EH (cell line): ENCODE results near the gene MAPK8IP1.
A peak's percentile ranks its signal among the peaks of the same experiment; 100 is the strongest.

Source experiments
- DNase-seq: peaks from one replicate; pipeline ENCODE4 v3.0.0-alpha.2; 2015; ENCODE audit warnings: low read depth

The MAPK8IP1 gene

DNA sequence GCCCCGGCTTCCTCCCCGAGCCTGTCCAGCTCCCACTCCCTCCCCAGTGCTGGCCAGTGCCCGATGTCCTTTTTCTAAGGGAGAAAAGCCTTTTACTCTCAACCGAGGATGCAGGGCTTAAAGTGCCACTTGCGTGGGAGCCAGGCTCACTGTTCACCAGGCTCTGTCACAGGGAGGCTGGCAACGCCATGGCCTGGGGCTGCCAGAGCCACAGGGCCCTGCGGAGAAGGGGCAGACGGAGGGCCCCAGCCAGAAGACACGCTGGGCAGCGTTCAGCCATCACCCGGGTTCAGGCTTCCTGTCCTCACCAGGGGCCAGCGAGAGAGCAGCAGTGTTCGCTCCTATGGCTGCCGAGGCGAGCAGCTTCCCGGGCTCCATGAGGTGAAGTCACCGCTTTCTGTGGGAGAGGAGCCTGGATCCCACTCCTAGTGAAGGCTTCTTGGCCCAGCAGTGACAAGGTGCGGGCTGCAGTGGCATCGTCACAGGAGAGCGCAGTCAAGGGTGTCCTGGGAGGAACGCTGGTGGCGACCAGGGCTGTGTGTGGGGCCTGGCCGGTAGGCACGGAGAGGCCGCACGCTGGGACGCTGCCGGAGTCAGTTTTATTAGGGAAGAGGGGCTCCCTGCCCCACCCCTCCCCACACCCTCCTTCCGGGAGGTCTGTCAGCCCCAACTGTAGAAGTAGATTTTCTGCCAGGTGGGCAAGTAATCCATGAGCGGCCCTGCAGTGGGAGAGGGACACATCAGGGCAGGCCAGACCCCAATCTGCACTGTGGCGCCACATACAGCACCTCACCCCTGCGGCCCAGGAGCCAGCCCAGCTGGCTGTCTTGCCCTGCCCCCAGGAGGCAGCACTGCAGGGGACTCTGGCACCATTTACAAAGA is 24.4 kb downstream of the MAPK8IP1 start:
- DNase-seq: no peak

DNA sequence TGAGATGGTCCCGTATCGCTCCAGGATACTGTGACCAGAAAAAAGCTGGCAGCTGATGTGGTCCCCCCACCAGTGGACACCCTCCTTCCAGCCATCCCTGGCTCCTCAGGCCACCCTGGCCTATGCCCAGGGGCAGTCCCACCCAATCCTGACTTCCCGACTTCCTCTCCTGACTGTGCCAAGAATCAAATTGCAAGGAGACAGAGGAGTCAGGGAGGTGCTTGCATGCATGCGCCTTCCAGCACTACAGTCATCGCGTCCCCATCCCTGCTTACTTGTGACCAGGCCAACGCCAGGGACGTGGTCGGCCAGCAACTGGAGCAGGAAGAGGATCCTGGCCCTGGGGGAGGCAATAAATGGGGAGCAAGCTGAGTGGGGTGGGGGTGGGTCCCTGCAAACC is 25.2 kb downstream of the MAPK8IP1 start:
- DNase-seq: no peak

DNA sequence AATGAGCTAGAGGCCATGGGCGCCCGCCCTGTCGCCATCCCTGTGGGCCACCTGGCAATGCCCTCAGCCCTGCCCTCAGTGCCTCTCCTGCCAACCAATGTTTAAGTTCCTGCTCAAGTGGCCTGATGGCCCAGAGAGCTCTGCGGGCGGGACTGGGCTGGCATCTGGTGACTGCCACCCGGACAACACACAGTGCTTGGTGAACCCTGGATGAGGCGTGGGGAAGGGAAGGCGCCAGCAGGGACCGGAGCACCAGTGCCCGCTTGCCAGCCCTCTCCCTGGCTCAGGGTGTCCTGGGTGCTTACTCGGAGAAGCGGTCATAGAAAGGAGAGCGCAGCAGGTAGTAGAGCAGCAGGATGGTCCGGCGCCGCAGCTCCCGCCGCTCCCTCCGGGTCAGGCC is 28.1 kb downstream of the MAPK8IP1 start:
- DNase-seq: no peak

DNA sequence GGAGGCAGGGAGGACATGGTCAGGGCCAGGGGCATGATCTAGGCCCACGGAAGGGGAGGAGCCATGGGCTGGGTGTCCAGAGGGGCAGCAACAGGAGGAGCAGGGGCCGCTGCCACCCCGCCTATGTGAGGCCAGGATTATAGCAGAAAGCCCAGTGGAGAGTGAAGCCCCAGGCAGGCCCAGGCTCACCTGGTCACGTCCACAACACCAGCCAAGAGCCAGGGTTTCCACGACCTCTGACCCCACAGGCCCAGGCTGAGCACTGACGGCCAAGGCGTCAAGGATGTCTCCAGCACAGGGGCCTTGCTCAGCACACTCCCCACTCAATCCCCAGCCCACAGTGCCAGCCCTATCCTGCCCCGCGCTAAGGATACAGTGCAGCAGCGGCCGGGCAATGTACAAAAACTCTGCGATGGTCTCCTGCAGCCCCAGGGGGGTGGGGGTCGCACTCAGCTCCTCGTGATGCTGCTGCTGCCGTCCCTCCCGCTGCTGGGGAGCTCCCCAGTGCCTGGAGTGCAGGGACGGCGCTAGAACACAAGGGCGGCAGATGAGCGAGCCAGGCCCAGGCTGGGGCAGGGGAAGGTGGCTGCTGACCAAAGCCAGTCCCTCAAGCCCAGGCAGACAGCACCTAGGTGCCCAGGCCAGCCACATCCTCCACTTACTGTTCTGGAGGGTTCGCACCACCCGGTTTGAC is 28.6 kb downstream of the MAPK8IP1 start:
- no peak for DNase-seq

DNA sequence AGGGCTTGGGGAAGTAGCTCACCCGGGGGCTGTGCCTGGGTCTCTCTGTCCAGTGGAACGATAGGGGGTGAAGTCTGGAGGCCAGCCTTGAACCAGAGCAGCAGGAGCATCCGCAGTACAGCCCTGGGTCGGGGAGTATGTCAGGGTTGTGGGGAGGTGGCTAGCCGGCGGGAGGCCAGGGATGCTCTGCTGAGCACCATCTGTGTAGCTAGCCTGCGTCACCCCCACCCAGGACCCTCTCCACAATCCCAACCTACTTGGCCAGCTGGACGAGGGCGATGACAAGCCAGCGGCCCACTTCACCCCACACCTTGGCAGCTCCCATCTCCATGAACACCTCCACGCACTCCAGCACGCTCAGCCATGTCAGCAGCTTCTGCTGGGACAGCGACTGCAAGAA is 30.0 kb downstream of the MAPK8IP1 start:
- DNase-seq: no peak

- DNase-seq: no peak
Observed at GRCh38 chr11:45917286-45917622, 31.8 kb downstream of the MAPK8IP1 start.

- peak; percentile 100 for DNase-seq
Observed at GRCh38 chr11:45917623-45918330, 32.3 kb downstream of the MAPK8IP1 start, which contains the start of gene PEX16. PEX16 (minus strand) TSS chr11:45917877; CDS start chr11:45917811, 66 bp downstream.

GRCh38 chr11:45918331-45918941 is 33.0 kb downstream of the MAPK8IP1 start:
- peak; percentile 81 for DNase-seq

- no peak for DNase-seq
Observed at GRCh38 chr11:45918962-45919675, 33.7 kb downstream of the MAPK8IP1 start.

DNA sequence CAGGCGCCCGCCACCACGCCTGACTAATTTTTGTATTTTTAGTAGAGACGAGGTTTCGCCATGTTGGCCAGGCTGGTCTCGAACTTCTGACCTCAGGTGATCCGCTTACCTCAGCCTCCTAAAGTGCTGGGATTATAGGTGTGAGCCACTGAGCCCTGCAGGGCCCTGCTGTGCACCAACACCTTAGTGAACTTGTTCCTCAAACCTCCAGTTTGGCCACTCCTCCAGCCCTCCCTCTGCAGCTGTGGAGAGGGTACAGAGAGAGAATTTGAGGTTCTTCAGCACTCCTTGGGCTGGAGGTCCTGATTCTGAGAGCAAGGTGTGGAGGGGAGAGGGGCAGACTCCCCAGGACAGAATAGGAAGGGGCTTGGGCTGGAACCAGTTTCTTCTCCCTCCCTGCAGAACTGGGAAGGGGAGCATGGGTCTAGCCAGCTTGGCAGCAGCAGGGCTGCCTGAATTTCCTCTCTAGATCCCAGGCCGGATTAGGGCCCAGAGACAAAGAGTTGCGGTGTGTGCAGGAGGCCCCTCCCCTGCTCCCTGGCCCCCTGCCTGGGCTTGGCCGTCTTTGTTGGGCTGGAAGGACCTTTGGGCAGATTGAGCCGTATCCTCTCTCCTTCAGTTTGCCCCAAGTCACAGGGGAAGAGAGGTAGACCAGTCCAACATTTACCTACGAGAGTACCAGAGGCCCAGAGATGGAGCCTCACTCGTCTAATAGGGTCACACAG is 34.5 kb downstream of the MAPK8IP1 start:
- DNase-seq: no peak

- no peak for DNase-seq
Observed at GRCh38 chr11:45920531-45921477, 35.4 kb downstream of the MAPK8IP1 start.

GRCh38 chr11:45921561-45922424 is 36.3 kb downstream of the MAPK8IP1 start:
- DNase-seq: no peak

DNA sequence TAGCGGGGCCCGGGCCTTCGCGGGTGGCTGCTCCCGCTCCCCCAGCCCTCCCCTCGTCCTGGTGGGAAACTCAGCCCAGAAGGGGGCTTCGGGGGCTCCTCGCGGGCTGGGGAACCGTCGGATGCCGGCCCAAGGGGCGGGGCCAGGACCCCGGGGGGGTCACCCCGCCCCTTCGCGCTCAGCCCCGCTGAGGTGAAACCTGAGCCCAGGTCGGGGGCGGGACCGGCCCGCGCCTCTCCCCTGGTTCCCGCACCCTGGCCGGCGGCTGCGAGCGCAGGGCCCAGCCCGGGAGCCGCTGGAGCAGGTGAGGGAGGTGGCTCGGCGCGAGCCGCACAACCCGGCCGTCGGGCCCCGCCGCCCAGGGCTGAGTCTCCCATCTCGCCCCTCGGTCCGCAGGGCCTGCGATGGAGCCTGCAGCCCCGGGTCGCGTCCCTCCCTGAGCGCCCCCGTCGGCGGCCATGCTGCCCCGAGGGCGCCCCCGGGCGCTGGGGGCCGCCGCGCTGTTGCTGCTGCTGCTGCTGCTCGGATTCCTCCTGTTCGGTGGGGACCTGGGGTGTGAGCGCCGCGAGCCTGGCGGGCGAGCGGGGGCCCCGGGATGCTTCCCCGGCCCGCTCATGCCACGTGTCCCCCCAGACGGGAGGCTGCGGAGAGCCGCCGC is 37.1 kb downstream of the MAPK8IP1 start, which contains the start of gene LARGE2:
Gene LARGE2, plus strand, starts transcription at position 232 of the 658 bp plus-strand sequence. Its CDS starts 227 bp downstream, at position 459.
- no peak for DNase-seq

- no peak for DNase-seq
Observed at GRCh38 chr11:45924036-45924915, 38.8 kb downstream of the MAPK8IP1 start.

DNA sequence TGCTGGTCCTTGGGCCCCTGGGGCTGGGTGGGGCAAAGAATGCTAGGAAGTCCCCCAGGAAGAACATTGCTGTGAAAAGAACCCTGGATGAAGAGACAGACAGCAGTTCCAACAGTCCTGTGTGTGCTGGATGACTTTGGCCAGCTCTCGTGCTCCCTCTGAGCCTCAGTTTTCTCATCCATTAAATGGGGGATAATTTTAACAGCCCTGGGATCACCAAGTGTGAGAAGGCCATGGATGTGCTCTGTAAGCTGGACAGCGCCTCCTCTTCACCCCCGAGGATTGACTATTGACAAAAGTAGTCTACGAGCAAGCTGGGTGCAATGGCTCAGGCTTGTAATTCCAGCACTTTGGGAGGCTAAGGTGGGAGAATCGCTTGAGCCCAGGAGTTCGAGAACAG is 39.5 kb downstream of the MAPK8IP1 start:
- no peak for DNase-seq

GRCh38 chr11:45925550-45925949 is 40.1 kb downstream of the MAPK8IP1 start:
- DNase-seq: no peak

DNA sequence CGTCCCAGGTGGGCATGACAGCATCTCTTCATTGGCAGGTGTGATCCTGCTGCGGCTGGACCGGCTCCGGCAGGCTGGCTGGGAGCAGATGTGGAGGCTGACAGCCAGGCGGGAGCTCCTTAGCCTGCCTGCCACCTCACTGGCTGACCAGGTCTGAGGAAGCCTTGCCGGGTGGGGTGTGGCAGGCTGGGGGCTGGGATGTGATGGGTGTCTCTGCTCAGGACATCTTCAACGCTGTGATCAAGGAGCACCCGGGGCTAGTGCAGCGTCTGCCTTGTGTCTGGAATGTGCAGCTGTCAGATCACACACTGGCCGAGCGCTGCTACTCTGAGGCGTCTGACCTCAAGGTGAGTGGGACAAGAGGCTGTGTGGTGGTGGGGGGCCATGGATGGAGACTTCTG is 40.5 kb downstream of the MAPK8IP1 start:
- DNase-seq: no peak
